Neural progenitor cell (in vitro differentiated cells): ENCODE results near the gene ANO4. TPM values are rescaled to one million over a fixed set of nuclear protein-coding genes. Genes with fewer than 3 reads are reported as not detected.

Experiments
- DNase-seq: peaks from one replicate; pipeline ENCODE4 v3.0.0-alpha.2; 2016; ENCODE audit warnings: low spot score
- H2AFZ ChIP-seq: fragments of 200-600 bp; sonication (generic); replicated peaks from 2 replicates; pipeline ENCODE4 v1.6.1; 2016; ENCODE audit warnings: antibody characterized with exemption
- H3F3A ChIP-seq: fragments of 200-600 bp; sonication (generic); 2 replicates; pipeline ENCODE4 v1.6.1; 2016; ENCODE audit warnings: antibody characterized with exemption, low read depth
- H3K27ac ChIP-seq: fragments of 200-600 bp; sonication (generic); 2 replicates; pipeline ENCODE4 v1.5.1; 2016; ENCODE audit warnings: mild to moderate bottlenecking
- H3K27me3 ChIP-seq: fragments of 200-600 bp; sonication (generic); 2 replicates; pipeline ENCODE4 v1.6.1; 2016; ENCODE audit warnings: mild to moderate bottlenecking, moderate library complexity
- H3K36me3 ChIP-seq: fragments of 200-600 bp; sonication (generic); 2 replicates; pipeline ENCODE4 v1.5.1; 2016
- H3K4me1 ChIP-seq: fragments of 200-600 bp; sonication (generic); 2 replicates; pipeline ENCODE4 v1.6.1; 2016; ENCODE audit warnings: mixed run types
- H3K4me2 ChIP-seq: fragments of 200-600 bp; sonication (generic); 2 replicates; pipeline ENCODE4 v1.6.1; 2016
- H3K4me3 ChIP-seq: fragments of 200-600 bp; sonication (generic); 2 replicates; pipeline ENCODE4 v1.5.1; 2016
- H3K79me2 ChIP-seq: fragments of 200-600 bp; sonication (generic); 2 replicates; pipeline ENCODE4 v1.6.1; 2016; ENCODE audit warnings: low read depth
- H3K9ac ChIP-seq: fragments of 200-600 bp; sonication (generic); 2 replicates; pipeline ENCODE4 v1.6.1; 2016
- H3K9me3 ChIP-seq: fragments of 200-600 bp; sonication (generic); 2 replicates; pipeline ENCODE4 v1.5.1; 2016; ENCODE audit warnings: low read depth
- H4K20me1 ChIP-seq: fragments of 200-600 bp; sonication (generic); 2 replicates; pipeline ENCODE4 v1.6.1; 2016; ENCODE audit warnings: low read depth
- H3K27ac Mint-ChIP-seq: 3 replicates; pipeline ENCODE4 v1.8.0; 2021; ENCODE audit warnings: mixed read lengths
- H3K27me3 Mint-ChIP-seq: 2 replicates; pipeline ENCODE4 v1.8.0; 2022; ENCODE audit warnings: low read depth, mild to moderate bottlenecking, inconsistent platforms, moderate library complexity, mixed read lengths; ENCODE audit not compliant: insufficient read depth
- H3K36me3 Mint-ChIP-seq: 3 replicates; pipeline ENCODE4 v1.8.0; 2021; ENCODE audit warnings: mixed read lengths
- H3K4me1 Mint-ChIP-seq: 3 replicates; pipeline ENCODE4 v1.8.0; 2021; ENCODE audit warnings: mixed read lengths
- H3K4me3 Mint-ChIP-seq: 3 replicates; pipeline ENCODE4 v1.8.0; 2021; ENCODE audit warnings: mild to moderate bottlenecking, moderate library complexity, mixed read lengths
- H3K9me3 Mint-ChIP-seq: 3 replicates; pipeline ENCODE4 v1.8.0; 2020; ENCODE audit warnings: mixed read lengths
- EZH2 ChIP-seq: fragments of 200-600 bp; sonication (generic); IDR thresholded peaks from 2 replicates; pipeline ENCODE4 v1.6.1; 2017; ENCODE audit warnings: antibody characterized with exemption, mild to moderate bottlenecking, moderate library complexity
- EZH2phosphoT487 ChIP-seq: fragments of 200-600 bp; sonication (generic); IDR thresholded peaks from 2 replicates; pipeline ENCODE4 v1.6.1; 2017; ENCODE audit warnings: antibody characterized with exemption
- total RNA-seq: library from RNA; depleted of rRNA; stranded (reverse); fragments of >200 nt; gene quantifications from 2 replicates; pipeline ENCODE4 v1.2.3, GENCODE V29; 2015; ENCODE audit warnings: low replicate concordance
- TF ChIP-seq, protein P1 (sequence below): fragments of 200-600 bp; sonication (generic); IDR thresholded peaks from 2 replicates; pipeline ENCODE4 v1.5.1; 2017; ENCODE audit warnings: antibody characterized with exemption, mild to moderate bottlenecking

Gene ANO4
- total RNA-seq, 1 donor from 2014 or later, result not detected

DNA sequence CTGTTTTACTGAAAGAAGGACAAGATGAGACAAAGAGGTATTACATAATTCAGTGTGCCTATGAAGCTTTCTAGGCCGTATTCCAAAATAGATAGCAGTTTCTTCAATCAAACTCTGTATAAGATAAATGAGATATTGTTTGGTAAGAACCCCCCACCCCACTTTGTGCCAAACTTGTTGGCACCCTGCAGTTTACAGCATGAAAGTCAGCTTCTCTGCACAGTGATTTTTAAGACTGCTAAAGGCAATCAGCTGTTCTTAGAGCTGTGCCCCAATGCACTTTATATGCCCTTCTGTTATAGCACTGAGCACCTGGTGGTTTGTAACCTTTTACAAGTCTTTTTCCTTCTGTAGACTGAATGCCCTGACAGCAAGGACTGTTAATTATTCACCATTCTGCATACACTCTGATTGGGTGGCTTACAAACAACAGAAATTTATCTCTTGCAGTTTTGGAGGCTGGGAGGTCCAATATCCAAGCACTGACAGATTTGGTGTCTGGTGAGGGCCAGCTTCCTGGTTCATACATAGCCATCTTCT, 76.7 kb downstream of the ANO4 start:
- H3K27ac ChIP-seq, result no peak overlapping the region
- Mint-ChIP-seq H3K27ac (no peak overlapping the region), H3K4me3 (no peak overlapping the region), H3K9me3 (peaks cover 5% of the 10 kb centered on the region), H3K4me1 (peaks cover 11% of the 10 kb centered on the region), H3K27me3 (peaks cover 3% of the 10 kb centered on the region), H3K36me3 (no peaks in the 10 kb centered on the region)
- no peak for TF ChIP-seq EZH2
- TF ChIP-seq, protein P1, sequence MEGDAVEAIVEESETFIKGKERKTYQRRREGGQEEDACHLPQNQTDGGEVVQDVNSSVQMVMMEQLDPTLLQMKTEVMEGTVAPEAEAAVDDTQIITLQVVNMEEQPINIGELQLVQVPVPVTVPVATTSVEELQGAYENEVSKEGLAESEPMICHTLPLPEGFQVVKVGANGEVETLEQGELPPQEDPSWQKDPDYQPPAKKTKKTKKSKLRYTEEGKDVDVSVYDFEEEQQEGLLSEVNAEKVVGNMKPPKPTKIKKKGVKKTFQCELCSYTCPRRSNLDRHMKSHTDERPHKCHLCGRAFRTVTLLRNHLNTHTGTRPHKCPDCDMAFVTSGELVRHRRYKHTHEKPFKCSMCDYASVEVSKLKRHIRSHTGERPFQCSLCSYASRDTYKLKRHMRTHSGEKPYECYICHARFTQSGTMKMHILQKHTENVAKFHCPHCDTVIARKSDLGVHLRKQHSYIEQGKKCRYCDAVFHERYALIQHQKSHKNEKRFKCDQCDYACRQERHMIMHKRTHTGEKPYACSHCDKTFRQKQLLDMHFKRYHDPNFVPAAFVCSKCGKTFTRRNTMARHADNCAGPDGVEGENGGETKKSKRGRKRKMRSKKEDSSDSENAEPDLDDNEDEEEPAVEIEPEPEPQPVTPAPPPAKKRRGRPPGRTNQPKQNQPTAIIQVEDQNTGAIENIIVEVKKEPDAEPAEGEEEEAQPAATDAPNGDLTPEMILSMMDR, result no peak
- TF ChIP-seq EZH2phosphoT487, result no peak
- no peak overlapping the region for H3K4me3 ChIP-seq
- H3K4me1 ChIP-seq, result no peaks in the 10 kb centered on the region
- H4K20me1 ChIP-seq, result no peaks in the 10 kb centered on the region
- no peaks in the 10 kb centered on the region for H3K79me2 ChIP-seq
- no peak for DNase-seq
- no peaks in the 10 kb centered on the region for H3K9me3 ChIP-seq
- H3K36me3 ChIP-seq, result no peaks in the 10 kb centered on the region
- H3F3A ChIP-seq, result no peaks in the 10 kb centered on the region
- H3K27me3 ChIP-seq, result no peaks in the 10 kb centered on the region
- H3K4me2 ChIP-seq, result no peak overlapping the region
- H2AFZ ChIP-seq, result no peak overlapping the region
- no peak overlapping the region for H3K9ac ChIP-seq

DNA sequence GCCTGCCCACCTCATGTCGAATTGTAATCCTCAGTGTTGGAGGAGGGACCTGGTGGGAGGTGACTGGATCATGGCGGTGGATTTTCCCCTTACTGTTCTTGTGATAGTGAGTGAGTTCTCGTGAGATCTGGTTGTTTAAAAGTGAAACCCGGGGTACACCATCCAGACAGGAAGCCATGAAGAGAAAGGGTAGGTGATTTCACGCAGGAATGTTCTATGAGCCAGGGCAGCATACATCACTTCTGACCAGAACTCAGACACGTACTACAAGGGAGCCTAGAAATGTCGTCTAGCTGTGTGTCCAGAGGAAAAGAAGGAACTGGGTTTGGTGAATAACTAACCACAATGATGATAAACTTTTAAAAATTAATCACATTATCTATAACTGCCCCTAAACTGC, 80.6 kb downstream of the ANO4 start:
- Histone ChIP-seq H3K4me2 (no peak overlapping the region), H3K36me3 (no peaks in the 10 kb centered on the region), H3K9me3 (no peaks in the 10 kb centered on the region), H3K27me3 (no peaks in the 10 kb centered on the region), H2AFZ (no peak overlapping the region), H3K27ac (no peak overlapping the region), H3K4me1 (no peaks in the 10 kb centered on the region), H3F3A (no peaks in the 10 kb centered on the region), H4K20me1 (no peaks in the 10 kb centered on the region), H3K4me3 (no peak overlapping the region), H3K79me2 (no peaks in the 10 kb centered on the region), H3K9ac (no peak overlapping the region)
- Mint-ChIP-seq H3K36me3 (no peaks in the 10 kb centered on the region), H3K4me3 (no peak overlapping the region), H3K27me3 (no peaks in the 10 kb centered on the region), H3K9me3 (peaks cover 5% of the 10 kb centered on the region), H3K27ac (no peak overlapping the region), H3K4me1 (no peaks in the 10 kb centered on the region)
- DNase-seq, result no peak
- TF ChIP-seq EZH2phosphoT487 (no peak), EZH2 (no peak)
- TF ChIP-seq, protein P1, result no peak

DNA sequence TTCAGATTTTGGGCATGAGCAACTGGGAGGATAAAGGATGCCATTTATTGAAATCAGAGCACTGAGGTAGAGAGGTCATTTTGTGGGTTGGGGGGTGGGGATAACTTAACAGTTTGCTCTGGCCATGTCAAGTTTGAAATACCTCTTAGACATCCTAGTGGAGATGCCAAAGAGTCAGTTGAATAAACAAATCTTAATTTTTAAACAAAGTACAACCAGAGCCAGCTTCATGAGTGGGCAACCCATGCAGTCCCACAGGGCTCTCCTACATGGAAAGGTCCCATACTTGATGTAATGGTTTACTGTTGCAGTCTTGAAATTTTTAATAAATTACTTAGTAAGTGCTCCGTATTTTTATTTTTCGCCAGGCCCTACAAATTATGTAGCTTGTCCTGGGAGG, 81.2 kb downstream of the ANO4 start:
- H3K27me3 Mint-ChIP-seq, result no peaks in the 10 kb centered on the region

More for the DNA sequence above, 81.2 kb downstream of the ANO4 start:
- H3K27me3 ChIP-seq, result no peaks in the 10 kb centered on the region
- no peaks in the 10 kb centered on the region for H4K20me1 ChIP-seq
- no peak overlapping the region for H3K4me3 ChIP-seq
- H3K4me1 ChIP-seq, result no peaks in the 10 kb centered on the region
- no peak overlapping the region for H2AFZ ChIP-seq
- H3F3A ChIP-seq, result no peaks in the 10 kb centered on the region
- Mint-ChIP-seq H3K4me1 (no peaks in the 10 kb centered on the region), H3K27ac (no peak overlapping the region), H3K36me3 (no peaks in the 10 kb centered on the region), H3K4me3 (no peak overlapping the region), H3K9me3 (peaks cover 5% of the 10 kb centered on the region)
- H3K9me3 ChIP-seq, result no peaks in the 10 kb centered on the region
- no peaks in the 10 kb centered on the region for H3K79me2 ChIP-seq
- H3K9ac ChIP-seq, result no peak overlapping the region
- H3K4me2 ChIP-seq, result no peak overlapping the region
- no peaks in the 10 kb centered on the region for H3K36me3 ChIP-seq
- TF ChIP-seq, protein P1, result no peak
- no peak overlapping the region for H3K27ac ChIP-seq
- DNase-seq, result no peak
